ENCODE data around the gene MED8. TPM values are rescaled to one million over a fixed set of nuclear protein-coding genes. Genes with fewer than 3 reads are reported as not detected.

Gene MED8
- total RNA-seq, 1 experiment from 2014 or later, result 61.6 TPM

GRCh38 chr1:43386676-43387075, 2.9 kb downstream of the MED8 start:
- Mint-ChIP-seq H3K4me1 (ENCODE audit: insufficient read depth, unreplicated experiment) (peaks cover 21% of the 10 kb centered on the region), H3K4me3 (ENCODE audit: unreplicated experiment) (no peak overlapping the region), H3K36me3 (ENCODE audit: insufficient read depth, unreplicated experiment) (peaks cover 59% of the 10 kb centered on the region), H3K27me3 (ENCODE audit: insufficient read depth, unreplicated experiment) (no peaks in the 10 kb centered on the region), H3K9me3 (ENCODE audit: unreplicated experiment) (no peaks in the 10 kb centered on the region), H3K27ac (ENCODE audit: low read depth, unreplicated experiment) (no peak overlapping the region)
- intact Hi-C loops (cut with micrococcal nuclease), result loop anchor here (10.0 kb wide), 1 partner anchor 152 kb away; no protein-coding TSS in a partner anchor
- no peak for TF ChIP-seq CTCF (IDR thresholded peaks at IDR 0.05; ENCODE audit: unreplicated experiment)
- no TSS peak for BruUV-seq (replicated peaks)
- ChIA-PET CTCF (no interaction called here), POLR2A (interaction anchor here (2.3 to 4.5 kb wide), 2 partner anchors 10 to 19 kb away, joined by 8 to 69 read pairs; partner anchors contain the start of gene ELOVL1)
- no peak for DNase-seq (ENCODE audit: unreplicated experiment)

- no peak overlapping the region for H3K4me3 Mint-ChIP-seq (ENCODE audit: unreplicated experiment)
- peaks cover 59% of the 10 kb centered on the region for H3K36me3 Mint-ChIP-seq (ENCODE audit: insufficient read depth, unreplicated experiment)
- no peak overlapping the region for H3K27ac Mint-ChIP-seq (ENCODE audit: low read depth, unreplicated experiment)
- no peak for DNase-seq (ENCODE audit: unreplicated experiment)
- H3K4me1 Mint-ChIP-seq (ENCODE audit: insufficient read depth, unreplicated experiment), result peaks cover 9% of the 10 kb centered on the region
- POLR2A ChIA-PET, result interaction anchor here (0.6 to 1.4 kb wide), 2 partner anchors 15 to 41 kb away, joined by 3 read pairs; no protein-coding TSS in a partner anchor
- no peak for TF ChIP-seq CTCF (IDR thresholded peaks at IDR 0.05; ENCODE audit: unreplicated experiment)
- intact Hi-C loops (cut with micrococcal nuclease), result loop anchor here (10.0 kb wide), 1 partner anchor 149 kb away; no protein-coding TSS in a partner anchor
- no TSS peak for BruUV-seq (replicated peaks)
- H3K27me3 Mint-ChIP-seq (ENCODE audit: insufficient read depth, unreplicated experiment), result no peaks in the 10 kb centered on the region
- CTCF ChIA-PET, result interaction anchor here (0.6 to 1.1 kb wide), 3 partner anchors 26 to 166 kb away, joined by 3 to 5 read pairs (median 3); no protein-coding TSS in a partner anchor
- H3K9me3 Mint-ChIP-seq (ENCODE audit: unreplicated experiment), result no peaks in the 10 kb centered on the region
These were observed 6.2 kb downstream of the MED8 start for GRCh38 chr1:43383449-43383848.

- intact Hi-C loops (cut with micrococcal nuclease), result loop anchor here (10.0 kb wide), 1 partner anchor 147 kb away; no protein-coding TSS in a partner anchor
- peaks cover 56% of the 10 kb centered on the region for H3K36me3 Mint-ChIP-seq (ENCODE audit: insufficient read depth, unreplicated experiment)
- no peak overlapping the region for H3K4me3 Mint-ChIP-seq (ENCODE audit: unreplicated experiment)
- ChIA-PET CTCF (interaction anchor here (0.7 to 1.1 kb wide), 5 partner anchors 12 to 171 kb away, joined by 3 to 4 read pairs (median 3); no protein-coding TSS in a partner anchor), POLR2A (interaction anchor here (1.5 kb wide), 1 partner anchor 14 kb away, joined by 3 read pairs; no protein-coding TSS in a partner anchor)
- no peak for TF ChIP-seq CTCF (IDR thresholded peaks at IDR 0.05; ENCODE audit: unreplicated experiment)
- no peak for DNase-seq (ENCODE audit: unreplicated experiment)
- BruUV-seq (replicated peaks), result no TSS peak
- H3K9me3 Mint-ChIP-seq (ENCODE audit: unreplicated experiment), result no peaks in the 10 kb centered on the region
- H3K4me1 Mint-ChIP-seq (ENCODE audit: insufficient read depth, unreplicated experiment), result no peaks in the 10 kb centered on the region
- no peaks in the 10 kb centered on the region for H3K27me3 Mint-ChIP-seq (ENCODE audit: insufficient read depth, unreplicated experiment)
- no peak overlapping the region for H3K27ac Mint-ChIP-seq (ENCODE audit: low read depth, unreplicated experiment)
These were observed 7.4 kb downstream of the MED8 start for GRCh38 chr1:43382027-43382779.

GRCh38 chr1:43381612-43382011, 8.0 kb downstream of the MED8 start:
- no peak for DNase-seq (ENCODE audit: unreplicated experiment)
- no peak overlapping the region for H3K4me3 Mint-ChIP-seq (ENCODE audit: unreplicated experiment)
- no peak overlapping the region for H3K27ac Mint-ChIP-seq (ENCODE audit: low read depth, unreplicated experiment)
- no peaks in the 10 kb centered on the region for H3K4me1 Mint-ChIP-seq (ENCODE audit: insufficient read depth, unreplicated experiment)
- H3K9me3 Mint-ChIP-seq (ENCODE audit: unreplicated experiment), result no peaks in the 10 kb centered on the region
- no peaks in the 10 kb centered on the region for H3K27me3 Mint-ChIP-seq (ENCODE audit: insufficient read depth, unreplicated experiment)
- TF ChIP-seq CTCF (IDR thresholded peaks at IDR 0.05; ENCODE audit: unreplicated experiment), result no peak
- intact Hi-C loops (cut with micrococcal nuclease), result loop anchor here (10.0 kb wide), 1 partner anchor 147 kb away; no protein-coding TSS in a partner anchor
- ChIA-PET POLR2A (interaction anchor here (1.5 kb wide), 1 partner anchor 13 kb away, joined by 3 read pairs; no protein-coding TSS in a partner anchor), CTCF (interaction anchor here (0.6 to 0.7 kb wide), 3 partner anchors 23 to 171 kb away, joined by 4 to 5 read pairs (median 4); partner anchors contain the start of gene CDC20)
- no TSS peak for BruUV-seq (replicated peaks)
- H3K36me3 Mint-ChIP-seq (ENCODE audit: insufficient read depth, unreplicated experiment), result peaks cover 50% of the 10 kb centered on the region
